ENCODE measurements around the gene ARHGAP15.

DNA sequence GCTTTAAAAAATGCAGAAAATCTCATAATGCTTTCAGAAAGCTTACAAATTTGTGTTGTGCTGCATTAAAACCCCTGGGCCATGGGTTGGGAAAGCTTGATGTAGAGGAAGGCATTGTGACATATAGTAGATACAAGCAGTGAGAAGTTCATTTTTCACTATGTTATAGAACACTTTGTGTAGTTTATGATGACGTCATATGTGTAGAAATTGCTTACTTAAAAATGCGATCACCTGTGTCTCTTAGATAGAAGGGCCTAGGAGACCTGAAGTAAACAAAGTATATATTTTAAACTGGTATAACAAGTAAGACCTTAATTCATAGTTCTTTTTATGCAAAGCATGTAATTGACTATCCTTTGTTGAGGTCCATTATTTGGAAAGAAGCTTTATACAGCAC, 393.5 kb downstream of the ARHGAP15 start:
- TF ChIP-seq EZH2phosphoT487 (IDR thresholded peaks at IDR 0.05; ENCODE audit: insufficient read depth, low read depth): no peak
- no peak for TF ChIP-seq EZH2 (IDR thresholded peaks at IDR 0.05; ENCODE audit: insufficient read depth, poor library complexity, severe bottlenecking)
